HL-60 (cell line): ENCODE data around the gene RNF25.

ENCODE experiments used
- DNase-seq, 2 experiments: peaks; one replicate each; pipeline ENCODE4 v3.0.0-alpha.2; 2010 to 2020; ENCODE audit warnings: low read depth in 1 of 2, low spot score in 1 of 2
- H3K27ac ChIP-seq: fragments of 250-450 bp; sonication (Bioruptor Pico); replicated peaks from 2 replicates; pipeline ENCODE4 v1.5.1; 2020; ENCODE audit warnings: mild to moderate bottlenecking, moderate library complexity
- H3K27me3 ChIP-seq: fragments of 250-450 bp; sonication (Bioruptor Pico); 2 replicates; pipeline ENCODE4 v1.5.1; 2021; ENCODE audit warnings: mild to moderate bottlenecking, moderate library complexity; ENCODE audit not compliant: insufficient read depth, poor library complexity, severe bottlenecking
- H3K4me3 ChIP-seq: replicated peaks from 2 replicates; pipeline ENCODE4 v1.5.1; 2011; ENCODE audit warnings: mild to moderate bottlenecking, control low read depth, low read length; ENCODE audit not compliant: insufficient read depth
- CTCF ChIP-seq: IDR thresholded peaks from one replicate; pipeline ENCODE4 v1.5.1; 2011; ENCODE audit warnings: low read length, control low read depth, inconsistent platforms; ENCODE audit not compliant: insufficient read depth
- GABPA ChIP-seq: IDR thresholded peaks from 2 replicates; pipeline ENCODE4 v1.6.1; 2012; ENCODE audit warnings: low read depth
- POLR2AphosphoS5 ChIP-seq: IDR thresholded peaks from 2 replicates; pipeline ENCODE4 v1.6.1; 2012; ENCODE audit warnings: low read depth
- REST ChIP-seq: IDR thresholded peaks from 2 replicates; pipeline ENCODE4 v1.6.1; 2012; ENCODE audit warnings: low read depth; ENCODE audit not compliant: insufficient replicate concordance
- SPI1 ChIP-seq: IDR thresholded peaks from 2 replicates; pipeline ENCODE4 v1.6.1; 2012; ENCODE audit warnings: low read depth, mild to moderate bottlenecking, borderline replicate concordance

The RNF25 gene

GRCh38 chr2:218662377-218662776 lies 9.4 kb downstream of the RNF25 start:
- TF ChIP-seq SPI1 = no peak
- no peak for TF ChIP-seq POLR2AphosphoS5
- TF ChIP-seq REST = no peak
- TF ChIP-seq GABPA = no peak
- no peak for TF ChIP-seq CTCF
- Histone ChIP-seq H3K27ac (no peak overlapping the region), H3K27me3 (no peaks in the 10 kb centered on the region), H3K4me3 (no peak overlapping the region)
- no peak for DNase-seq

- Histone ChIP-seq H3K4me3 (peak overlapping the region; percentile 72), H3K27ac (peak overlapping the region; percentile 76), H3K27me3 (no peaks in the 10 kb centered on the region)
- TF ChIP-seq REST (no peak), GABPA (no peak), CTCF (no peak), SPI1 (no peak), POLR2AphosphoS5 (no peak)
- DNase-seq = no peak
Observed at GRCh38 chr2:218659988-218660358, 11.8 kb downstream of the RNF25 start.

- H3K27ac ChIP-seq = peak within 1 kb of the TSS; percentile 76
- no peaks in the 10 kb centered on the region for H3K27me3 ChIP-seq
- H3K4me3 ChIP-seq = peak within 1 kb of the TSS; percentile 72
- DNase-seq = peak; percentile 91 to 98
- peak; percentile 42; the same call in 1 of the 2 replicates for TF ChIP-seq SPI1
- peak; percentile 59 for TF ChIP-seq GABPA
- TF ChIP-seq POLR2AphosphoS5 = peak; percentile 93
- TF ChIP-seq REST = peak; percentile 23
- TF ChIP-seq CTCF = no peak
Observed at GRCh38 chr2:218659258-218659987, 12.4 kb downstream of the RNF25 start, which contains the start of the genes BCS1L and ZNF142. BCS1L (plus strand) TSS chr2:218659683; CDS start chr2:218660988, 1,305 bp downstream. ZNF142 (minus strand) TSS chr2:218659623; CDS start chr2:218656429, 3,194 bp downstream.
